ENCODE results near the gene RAD51B.

Gene RAD51B

DNA sequence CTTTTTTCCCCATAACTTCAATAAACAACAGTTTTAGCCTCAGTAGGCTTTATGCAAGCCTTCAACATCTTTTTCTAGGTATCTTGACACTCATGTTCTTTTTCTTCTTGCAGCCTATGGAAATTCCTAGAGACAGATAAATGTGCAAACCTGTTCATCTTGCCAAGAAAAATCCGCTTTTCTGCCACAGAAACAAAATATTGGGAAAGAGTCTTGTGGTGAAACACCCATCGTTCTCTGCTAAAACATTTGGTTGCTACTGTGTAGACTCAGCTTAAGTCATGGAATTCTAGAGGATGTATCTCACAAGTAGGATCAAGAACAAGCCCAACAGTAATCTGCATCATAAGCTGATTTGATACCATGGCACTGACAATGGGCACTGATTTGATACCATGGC is 677.4 kb downstream of the RAD51B start:
- DNase-seq (ENCODE audit: low read depth in 1 of 2, low spot score in 1 of 2): no peak

GRCh38 chr14:68499451-68499850 is 679.9 kb downstream of the RAD51B start:
- DNase-seq (ENCODE audit: low read depth in 1 of 2, low spot score in 1 of 2): no peak

GRCh38 chr14:68501171-68501570 is 681.6 kb downstream of the RAD51B start:
- no peak for DNase-seq (ENCODE audit: low read depth in 1 of 2, low spot score in 1 of 2)

- DNase-seq (ENCODE audit: low read depth in 1 of 2, low spot score in 1 of 2): no peak
These were observed 682.1 kb downstream of the RAD51B start for GRCh38 chr14:68501614-68502052.

GRCh38 chr14:68502230-68502629 is 682.7 kb downstream of the RAD51B start:
- no peak for DNase-seq (ENCODE audit: low read depth in 1 of 2, low spot score in 1 of 2)

GRCh38 chr14:68503186-68503825 is 683.7 kb downstream of the RAD51B start:
- no peak for DNase-seq (ENCODE audit: low read depth in 1 of 2, low spot score in 1 of 2)

DNA sequence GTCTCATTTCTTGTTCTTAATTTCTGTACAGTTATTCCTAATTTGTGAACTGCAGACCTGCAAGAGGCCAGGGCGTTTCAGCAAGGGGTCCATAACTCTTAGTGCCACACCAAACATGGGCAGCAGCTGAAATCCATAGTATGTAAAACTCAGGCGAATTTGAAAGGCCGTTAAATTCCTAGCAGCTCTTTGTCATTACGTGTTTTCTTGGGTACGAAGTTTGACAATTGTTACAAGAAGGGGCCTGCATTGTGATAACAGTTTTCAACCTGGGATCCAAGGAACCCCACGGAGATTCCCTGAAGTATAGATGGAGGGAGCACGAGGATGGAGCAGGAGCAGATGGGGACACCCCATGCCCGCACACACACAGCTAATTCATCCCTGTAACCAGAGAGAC is 685.3 kb downstream of the RAD51B start:
- no peak for DNase-seq (ENCODE audit: low read depth in 1 of 2, low spot score in 1 of 2)

GRCh38 chr14:68506021-68506644 is 686.6 kb downstream of the RAD51B start:
- no peak for DNase-seq (ENCODE audit: low read depth in 1 of 2, low spot score in 1 of 2)

- no peak for DNase-seq (ENCODE audit: low read depth in 1 of 2, low spot score in 1 of 2)
These were observed 687.3 kb downstream of the RAD51B start for GRCh38 chr14:68506645-68507419.

DNA sequence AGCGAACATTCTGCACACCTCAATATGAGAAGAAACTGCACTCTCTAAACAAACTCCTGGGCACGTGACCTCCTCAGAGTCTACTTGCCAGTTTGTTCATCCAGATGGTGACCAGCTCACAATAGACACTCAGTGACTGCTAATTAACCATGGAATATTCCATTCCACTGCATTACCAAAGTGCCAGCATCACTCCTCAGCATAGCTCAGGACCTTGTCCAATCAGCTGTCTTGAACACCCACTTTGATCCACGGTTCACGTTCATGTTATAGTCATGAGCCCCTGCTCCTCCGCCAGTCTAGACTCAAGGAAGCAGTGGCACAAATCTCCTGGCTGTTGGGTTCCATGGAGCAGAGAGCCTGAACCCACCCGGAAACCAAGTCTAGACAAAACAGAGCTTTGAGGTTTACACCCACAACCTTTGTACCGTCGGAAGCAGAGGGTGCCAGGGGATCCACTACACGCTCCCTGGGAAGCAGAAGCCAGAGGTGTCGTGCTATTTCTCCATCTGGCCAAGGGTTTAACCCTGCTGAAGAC is 688.0 kb downstream of the RAD51B start:
- no peak for DNase-seq (ENCODE audit: low read depth in 1 of 2, low spot score in 1 of 2)

GRCh38 chr14:68508581-68508980 is 689.0 kb downstream of the RAD51B start:
- DNase-seq (ENCODE audit: low read depth in 1 of 2, low spot score in 1 of 2): no peak

DNA sequence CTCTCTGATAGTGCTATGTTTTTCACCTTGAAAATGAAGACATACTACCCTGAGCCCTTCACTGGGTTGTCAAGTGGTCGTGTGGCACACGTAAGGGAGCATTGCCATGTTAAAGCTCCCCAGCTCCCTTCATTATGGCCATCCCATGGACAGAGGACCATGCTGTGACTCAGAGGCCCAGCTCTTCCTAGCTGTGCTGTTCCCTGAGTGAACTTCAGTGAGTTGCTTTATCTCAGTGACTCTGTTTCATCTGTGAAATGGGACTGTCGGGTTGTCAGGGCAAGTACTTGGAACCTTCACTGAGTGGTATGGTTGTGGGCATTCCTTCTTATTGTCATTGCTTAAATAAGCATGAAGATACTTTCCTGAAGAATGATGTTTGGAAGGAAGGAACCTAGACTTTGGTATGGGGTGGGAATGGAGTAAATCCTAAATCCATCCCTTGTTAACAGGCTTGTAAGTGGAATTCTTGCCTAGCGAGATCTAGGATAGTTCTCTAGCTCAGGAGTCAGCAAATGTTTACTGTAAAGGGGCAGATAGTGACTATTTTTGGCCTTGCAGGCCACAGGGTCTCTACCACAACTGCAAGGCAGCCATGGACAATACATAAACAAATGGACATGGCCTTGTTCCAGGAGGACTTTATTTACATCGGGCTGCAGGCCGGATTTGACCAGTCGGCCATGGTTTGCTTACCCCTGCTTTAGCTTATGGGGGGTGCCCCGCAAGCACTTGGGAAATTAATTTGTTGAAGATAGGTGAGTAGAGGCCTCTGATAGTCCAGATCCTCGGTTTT is 689.8 kb downstream of the RAD51B start:
- DNase-seq (ENCODE audit: low read depth in 1 of 2, low spot score in 1 of 2): no peak

- DNase-seq (ENCODE audit: low read depth in 1 of 2, low spot score in 1 of 2): no peak
These were observed 690.9 kb downstream of the RAD51B start for GRCh38 chr14:68510201-68511128.

- DNase-seq (ENCODE audit: low read depth in 1 of 2, low spot score in 1 of 2): no peak
These were observed 691.8 kb downstream of the RAD51B start for GRCh38 chr14:68511129-68512047.

- no peak for DNase-seq (ENCODE audit: low read depth in 1 of 2, low spot score in 1 of 2)
These were observed 692.5 kb downstream of the RAD51B start for GRCh38 chr14:68512088-68512487.

DNA sequence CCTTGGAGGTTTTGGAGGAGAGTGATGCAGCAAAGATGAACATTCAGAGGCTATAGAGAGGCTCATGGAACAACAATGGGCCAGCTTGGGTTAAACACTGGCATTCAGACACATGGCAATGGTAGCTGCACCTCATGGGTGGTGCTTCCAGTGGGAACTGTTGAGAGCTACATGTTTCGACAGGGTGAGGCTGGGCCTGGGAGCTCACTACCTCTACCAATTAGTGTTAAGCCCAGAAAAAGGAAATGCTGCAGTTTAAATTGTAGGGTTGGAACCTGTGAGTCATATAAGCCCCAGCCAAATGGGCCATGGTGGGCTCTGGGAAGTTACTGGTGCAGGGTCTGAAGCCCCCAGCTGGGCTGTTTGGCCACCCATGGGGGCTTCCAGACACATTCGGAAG is 693.6 kb downstream of the RAD51B start:
- DNase-seq (ENCODE audit: low read depth in 1 of 2, low spot score in 1 of 2): no peak

DNA sequence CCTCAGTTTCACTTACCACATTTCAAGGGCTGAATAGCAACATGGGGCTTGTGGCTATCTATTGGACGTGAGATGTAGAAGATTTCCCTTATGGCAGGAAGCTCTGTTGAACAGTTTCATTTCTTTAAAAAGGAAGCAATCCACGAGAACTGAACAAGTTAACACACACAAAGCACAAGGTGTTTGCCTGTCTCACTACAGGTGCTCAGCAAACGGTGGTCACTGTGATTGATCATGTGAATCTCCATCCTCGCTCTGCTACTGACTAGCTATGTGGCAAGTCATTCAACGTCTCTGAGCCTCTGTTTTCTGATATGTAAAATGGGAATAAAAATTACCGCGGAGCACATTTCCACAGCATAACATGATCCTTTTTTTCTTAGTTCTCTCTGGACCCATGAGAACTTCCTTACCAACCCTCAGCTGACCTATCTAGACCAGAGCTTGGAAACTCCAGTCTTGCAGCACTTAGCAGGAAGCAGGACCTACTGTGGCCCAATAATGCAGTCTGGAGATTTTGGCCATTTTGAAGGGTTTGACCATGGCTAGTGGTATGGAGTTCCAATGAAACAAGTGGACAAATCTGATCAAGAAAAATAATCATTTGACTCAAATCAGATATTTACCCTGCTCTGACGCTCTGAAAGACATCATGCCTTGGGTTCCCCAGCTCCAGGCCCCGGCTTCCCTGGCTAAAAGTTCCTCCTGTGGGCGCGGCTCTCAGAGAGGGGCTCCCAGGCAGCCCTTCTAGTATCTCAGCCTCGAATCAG is 694.4 kb downstream of the RAD51B start:
- DNase-seq (ENCODE audit: low read depth in 1 of 2, low spot score in 1 of 2): no peak

GRCh38 chr14:68514608-68515194 is 695.1 kb downstream of the RAD51B start:
- DNase-seq (ENCODE audit: low read depth in 1 of 2, low spot score in 1 of 2): no peak
